MG63 (cell line): ENCODE results near the gene SEMA3C. TPM values are rescaled to one million over a fixed set of nuclear protein-coding genes. Genes with fewer than 3 reads are reported as not detected.

Source experiments
- DNase-seq: peaks from one replicate; pipeline ENCODE4 v3.0.0-alpha.2; 2020
- H3K27me3 ChIP-seq: fragments of 250-450 bp; sonication (Bioruptor Pico); 2 replicates; pipeline ENCODE4 v1.5.1; 2020; ENCODE audit warnings: mild to moderate bottlenecking, moderate library complexity
- H3K36me3 ChIP-seq: fragments of 250-450 bp; sonication (Bioruptor Pico); 2 replicates; pipeline ENCODE4 v1.5.1; 2020; ENCODE audit warnings: mild to moderate bottlenecking, moderate library complexity
- H3K4me3 ChIP-seq: fragments of 250-450 bp; sonication (Bioruptor Pico); 2 replicates; pipeline ENCODE4 v1.5.1; 2020; ENCODE audit warnings: mild to moderate bottlenecking, moderate library complexity
- H3K9me3 ChIP-seq: fragments of 250-450 bp; sonication (Bioruptor Pico); 2 replicates; pipeline ENCODE4 v1.5.1; 2020; ENCODE audit warnings: mild to moderate bottlenecking, moderate library complexity
- total RNA-seq: library from RNA; depleted of rRNA; stranded (reverse); fragments of >200 nt; shearing (Covaris generic); gene quantifications from 2 replicates; pipeline ENCODE4 v1.2.3, GENCODE V29; 2014; ENCODE audit warnings: low replicate concordance

SEMA3C gene
- total RNA-seq, 1 experiment from 2014 or later = 23.1 TPM

GRCh38 chr7:80731281-80731680, 187.6 kb downstream of the SEMA3C start:
- no peaks in the 10 kb centered on the region for H3K36me3 ChIP-seq
- DNase-seq = no peak
- H3K4me3 ChIP-seq = no peak overlapping the region
- H3K27me3 ChIP-seq = no peaks in the 10 kb centered on the region
- no peaks in the 10 kb centered on the region for H3K9me3 ChIP-seq

- Histone ChIP-seq H3K4me3 (no peak overlapping the region), H3K36me3 (no peaks in the 10 kb centered on the region), H3K27me3 (no peaks in the 10 kb centered on the region), H3K9me3 (no peaks in the 10 kb centered on the region)
- peak; percentile 29 for DNase-seq
These were observed 189.1 kb downstream of the SEMA3C start for GRCh38 chr7:80729591-80730320.

DNA sequence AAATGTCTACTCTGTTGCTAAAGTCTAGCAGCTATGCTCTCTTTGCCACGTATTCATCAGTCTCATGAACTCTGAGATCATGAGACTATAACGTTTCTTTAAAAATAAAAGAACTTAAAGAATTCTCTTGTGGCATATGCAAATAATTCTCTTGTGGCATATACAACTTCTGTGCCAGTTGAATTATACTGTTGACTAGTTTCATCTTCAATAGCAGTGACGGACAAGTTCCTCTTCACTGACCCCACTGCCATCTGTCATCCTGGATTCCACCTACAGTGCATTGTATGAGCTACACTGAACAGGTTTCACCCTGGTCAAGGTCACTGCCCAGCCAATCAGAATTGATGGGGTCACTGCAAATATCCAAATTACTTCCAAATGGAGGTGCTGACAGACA, 192.2 kb downstream of the SEMA3C start:
- DNase-seq = no peak
- no peaks in the 10 kb centered on the region for H3K9me3 ChIP-seq
- no peaks in the 10 kb centered on the region for H3K36me3 ChIP-seq
- no peak overlapping the region for H3K4me3 ChIP-seq
- H3K27me3 ChIP-seq = no peaks in the 10 kb centered on the region

DNA sequence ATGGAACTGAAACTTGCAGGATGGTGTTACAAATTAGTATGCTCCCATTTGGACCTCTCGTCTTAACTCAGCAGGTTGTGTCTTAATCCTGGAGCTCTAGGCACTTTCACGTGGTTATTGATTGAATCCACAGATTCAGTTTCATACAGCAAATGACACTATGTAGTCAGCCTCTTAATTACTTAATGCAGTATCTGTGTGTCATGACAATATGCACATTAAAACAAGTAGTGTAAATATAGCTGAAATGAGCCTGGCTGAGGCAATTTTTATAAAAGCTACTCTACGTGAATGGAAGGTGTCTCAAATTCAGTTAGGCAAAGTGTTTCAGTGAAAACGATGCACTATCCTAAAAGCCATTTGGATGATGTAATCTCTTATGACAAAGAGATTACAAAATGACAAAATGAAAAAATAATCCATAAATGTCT, 193.7 kb downstream of the SEMA3C start:
- H3K36me3 ChIP-seq = no peaks in the 10 kb centered on the region
- no peak for DNase-seq

GRCh38 chr7:80724249-80724871, 194.5 kb downstream of the SEMA3C start:
- peak; percentile 29 for DNase-seq
- H3K36me3 ChIP-seq = no peaks in the 10 kb centered on the region
- H3K4me3 ChIP-seq = no peak overlapping the region
- H3K9me3 ChIP-seq = no peaks in the 10 kb centered on the region
- H3K27me3 ChIP-seq = no peaks in the 10 kb centered on the region

More for the DNA sequence above, 193.7 kb downstream of the SEMA3C start:
- no peak overlapping the region for H3K4me3 ChIP-seq
- H3K9me3 ChIP-seq = no peaks in the 10 kb centered on the region
- H3K27me3 ChIP-seq = no peaks in the 10 kb centered on the region

DNA sequence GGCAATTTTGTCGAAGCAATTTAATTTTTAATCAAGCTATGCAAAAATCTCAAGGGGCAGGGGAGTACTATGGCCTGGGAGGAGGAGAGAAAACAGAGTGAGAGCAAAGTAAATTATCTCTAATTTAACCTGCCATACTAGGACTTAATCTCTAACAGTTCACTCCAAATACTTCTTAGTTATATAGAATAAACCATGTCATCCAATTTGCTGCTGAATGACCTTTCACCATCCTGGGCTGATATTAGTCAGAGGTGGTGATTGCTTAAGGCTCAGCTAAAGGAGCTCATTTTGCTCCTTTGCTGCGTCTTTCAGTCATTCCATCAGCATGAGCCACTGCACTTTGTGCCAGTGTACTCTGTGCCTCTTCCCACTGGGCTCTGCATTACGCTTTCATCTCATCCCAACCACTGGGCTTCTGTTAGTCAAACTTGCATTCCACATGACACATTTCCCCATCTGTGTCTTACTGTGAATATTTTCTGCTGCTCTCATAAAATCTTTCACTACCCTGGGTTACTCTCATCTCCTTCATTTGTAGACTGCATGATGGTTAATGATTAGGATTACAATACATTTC, 196.1 kb downstream of the SEMA3C start:
- H3K9me3 ChIP-seq = no peaks in the 10 kb centered on the region
- H3K4me3 ChIP-seq = no peak overlapping the region

GRCh38 chr7:80721883-80722615, 196.8 kb downstream of the SEMA3C start:
- no peak overlapping the region for H3K4me3 ChIP-seq
- no peaks in the 10 kb centered on the region for H3K36me3 ChIP-seq
- H3K27me3 ChIP-seq = no peaks in the 10 kb centered on the region
- peak; percentile 56 for DNase-seq
- no peaks in the 10 kb centered on the region for H3K9me3 ChIP-seq

More for the DNA sequence above, 196.1 kb downstream of the SEMA3C start:
- peak; percentile 93 for DNase-seq
- H3K27me3 ChIP-seq = no peaks in the 10 kb centered on the region
- H3K36me3 ChIP-seq = no peaks in the 10 kb centered on the region

DNA sequence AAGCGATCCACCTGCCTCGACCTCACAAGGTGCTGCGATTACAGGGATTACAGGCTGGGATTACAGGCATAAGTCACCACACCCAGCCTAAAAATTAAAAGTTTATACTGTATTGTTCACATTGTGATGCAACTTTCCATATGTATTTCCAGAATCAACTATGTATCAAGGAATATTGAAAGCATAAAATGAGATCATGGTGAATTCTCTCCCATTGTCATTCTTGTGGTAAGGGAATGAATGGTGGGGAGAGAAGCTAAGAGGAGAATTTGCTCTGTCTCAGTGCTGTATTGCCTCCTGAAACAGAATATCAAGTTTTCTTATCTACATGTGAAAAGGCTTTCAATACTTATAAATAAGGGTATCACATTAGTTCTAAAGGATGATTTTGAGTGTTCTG, 198.7 kb downstream of the SEMA3C start:
- no peak overlapping the region for H3K4me3 ChIP-seq
- DNase-seq = no peak
- no peaks in the 10 kb centered on the region for H3K27me3 ChIP-seq
- no peaks in the 10 kb centered on the region for H3K9me3 ChIP-seq
- no peaks in the 10 kb centered on the region for H3K36me3 ChIP-seq

DNA sequence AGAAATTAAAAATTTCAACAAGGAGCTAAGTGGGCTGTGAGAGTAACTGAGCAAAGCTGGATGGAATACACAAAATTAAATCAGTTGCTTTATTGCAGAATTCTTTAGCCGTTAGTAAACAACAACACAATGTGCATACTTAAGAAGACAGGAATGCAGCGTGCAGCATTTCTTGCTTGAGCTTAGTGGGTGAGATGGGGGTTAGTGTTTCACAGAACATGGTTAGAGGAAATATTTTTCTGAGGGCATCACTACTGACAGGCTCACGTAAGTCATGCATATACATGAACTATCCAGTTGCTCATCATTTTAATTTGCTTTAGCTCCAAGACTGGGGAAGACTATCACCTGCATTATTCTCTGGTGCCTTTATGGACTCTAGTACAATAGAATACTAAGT, 199.6 kb downstream of the SEMA3C start:
- peak; percentile 57 for DNase-seq
- H3K9me3 ChIP-seq = no peaks in the 10 kb centered on the region

GRCh38 chr7:80711531-80711930, 207.3 kb downstream of the SEMA3C start:
- H3K9me3 ChIP-seq = no peaks in the 10 kb centered on the region
- peak; percentile 81 for DNase-seq
- H3K27me3 ChIP-seq = no peaks in the 10 kb centered on the region
- no peaks in the 10 kb centered on the region for H3K36me3 ChIP-seq
- H3K4me3 ChIP-seq = no peak overlapping the region

More for the DNA sequence above, 199.6 kb downstream of the SEMA3C start:
- Histone ChIP-seq H3K36me3 (no peaks in the 10 kb centered on the region), H3K4me3 (no peak overlapping the region), H3K27me3 (no peaks in the 10 kb centered on the region)

GRCh38 chr7:80708123-80708522, 210.7 kb downstream of the SEMA3C start:
- H3K9me3 ChIP-seq = no peaks in the 10 kb centered on the region
- no peak for DNase-seq
- H3K36me3 ChIP-seq = no peaks in the 10 kb centered on the region
- H3K4me3 ChIP-seq = no peak overlapping the region
- H3K27me3 ChIP-seq = no peaks in the 10 kb centered on the region

- DNase-seq = no peak
- H3K27me3 ChIP-seq = no peaks in the 10 kb centered on the region
- no peak overlapping the region for H3K4me3 ChIP-seq
- H3K9me3 ChIP-seq = no peaks in the 10 kb centered on the region
- H3K36me3 ChIP-seq = no peaks in the 10 kb centered on the region
These were observed 211.5 kb downstream of the SEMA3C start for GRCh38 chr7:80707318-80707717.

- no peak for DNase-seq
- no peaks in the 10 kb centered on the region for H3K27me3 ChIP-seq
- H3K4me3 ChIP-seq = no peak overlapping the region
- H3K36me3 ChIP-seq = no peaks in the 10 kb centered on the region
- no peaks in the 10 kb centered on the region for H3K9me3 ChIP-seq
These were observed 213.6 kb downstream of the SEMA3C start for GRCh38 chr7:80705130-80705781.

GRCh38 chr7:80703272-80703671, 215.6 kb downstream of the SEMA3C start:
- DNase-seq = no peak

DNA sequence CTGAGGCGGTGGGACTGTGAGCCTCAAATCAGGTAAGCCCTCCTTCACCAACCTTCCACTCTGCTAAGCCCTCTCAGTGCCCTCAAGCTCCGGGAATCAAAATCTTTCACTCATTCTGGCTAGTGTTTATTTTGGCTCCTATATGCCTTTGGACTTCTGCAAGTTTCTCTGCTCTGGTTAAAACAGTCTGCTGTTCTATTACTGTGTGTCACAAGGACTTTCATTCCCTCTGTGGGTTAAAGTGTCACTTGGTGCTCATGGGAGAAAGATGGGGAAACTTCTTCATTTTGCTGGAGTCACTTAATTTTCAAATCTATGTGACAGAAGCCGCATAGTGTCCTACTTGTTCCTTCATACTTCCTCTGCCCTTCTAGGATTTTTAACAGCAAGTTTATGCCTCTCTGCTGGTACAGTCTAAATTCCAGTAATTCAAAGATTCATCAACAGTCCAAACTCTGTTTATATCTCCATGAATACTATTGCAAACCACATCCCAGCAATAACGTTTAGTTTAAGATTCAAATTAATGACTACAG, 219.1 kb downstream of the SEMA3C start:
- Histone ChIP-seq H3K9me3 (no peaks in the 10 kb centered on the region), H3K4me3 (no peak overlapping the region), H3K36me3 (no peaks in the 10 kb centered on the region), H3K27me3 (no peaks in the 10 kb centered on the region)
- DNase-seq = no peak

More at GRCh38 chr7:80703272-80703671, 215.6 kb downstream of the SEMA3C start:
- Histone ChIP-seq H3K36me3 (no peaks in the 10 kb centered on the region), H3K27me3 (no peaks in the 10 kb centered on the region), H3K4me3 (no peak overlapping the region), H3K9me3 (no peaks in the 10 kb centered on the region)

GRCh38 chr7:80699045-80699638, 219.7 kb downstream of the SEMA3C start:
- no peak for DNase-seq
- Histone ChIP-seq H3K4me3 (no peak overlapping the region), H3K9me3 (no peaks in the 10 kb centered on the region), H3K36me3 (no peaks in the 10 kb centered on the region), H3K27me3 (no peaks in the 10 kb centered on the region)
